GM12801 (cell line): ENCODE data around the gene CUL5.

Source experiments
- CTCF ChIP-seq: IDR thresholded peaks from one replicate; pipeline ENCODE4 v1.5.1; 2011; ENCODE audit warnings: control low read depth; ENCODE audit not compliant: insufficient read length; ENCODE audit errors: extremely low read depth

Gene CUL5

GRCh38 chr11:108122166-108122628, 113.5 kb downstream of the CUL5 start:
- no peak for TF ChIP-seq CTCF

DNA sequence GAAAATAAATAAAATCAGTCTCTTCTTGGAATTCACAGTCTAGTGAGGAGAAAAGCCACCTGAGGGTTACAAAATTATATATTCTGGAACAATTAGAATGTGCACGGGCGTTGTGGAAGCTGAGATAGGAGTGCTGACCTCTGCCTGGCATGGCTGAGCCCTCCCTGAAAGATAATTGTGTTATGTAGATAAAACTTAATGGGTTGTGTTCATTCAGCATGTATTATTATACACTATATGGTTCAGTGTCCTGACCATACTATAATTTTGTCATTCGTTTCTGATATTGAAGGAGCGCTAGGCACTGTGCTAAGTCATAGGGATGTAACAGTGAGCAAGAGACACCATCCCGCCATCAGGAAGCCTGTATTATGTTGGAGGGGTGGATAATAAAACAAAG, 116.4 kb downstream of the CUL5 start:
- no peak for TF ChIP-seq CTCF

DNA sequence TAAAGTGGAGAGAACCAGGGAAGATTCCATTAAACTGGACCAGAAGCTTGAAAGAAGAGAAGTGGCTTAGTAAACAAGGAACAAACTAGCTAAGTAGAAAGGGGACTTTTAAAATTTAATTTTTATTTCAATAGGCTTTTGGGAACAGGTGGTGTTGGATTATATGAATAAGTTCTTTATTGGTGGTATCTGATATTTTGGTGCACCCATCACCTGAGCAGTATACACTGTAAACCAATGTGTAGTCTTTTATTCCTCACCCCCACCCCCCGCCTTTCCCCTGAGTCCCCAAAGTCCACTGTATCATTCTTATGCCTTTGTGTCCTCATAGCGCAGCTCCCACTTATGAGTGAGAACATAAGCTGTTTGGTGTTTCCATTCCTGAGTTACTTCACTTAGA, 120.1 kb downstream of the CUL5 start:
- no peak for TF ChIP-seq CTCF

- TF ChIP-seq CTCF, result no peak
Measured at GRCh38 chr11:108131993-108132392, 123.3 kb downstream of the CUL5 start.

- no peak for TF ChIP-seq CTCF
Measured at GRCh38 chr11:108135845-108136544, 127.3 kb downstream of the CUL5 start.

GRCh38 chr11:108137212-108137611, 128.5 kb downstream of the CUL5 start:
- no peak for TF ChIP-seq CTCF

- no peak for TF ChIP-seq CTCF
Measured at GRCh38 chr11:108142304-108142703, 133.6 kb downstream of the CUL5 start.
